Upper lobe of right lung (tissue), 1 donor: ENCODE measurements around the gene GRK3. TPM values are rescaled to one million over a fixed set of nuclear protein-coding genes. Genes with fewer than 3 reads are reported as not detected.

ENCODE experiments used
- ATAC-seq: fragments of 200-7000 bp; cut with Tn5 transposase; one replicate; pipeline ENCODE4 v1.9.1; 2020; ENCODE audit warnings: mild to moderate bottlenecking, moderate library complexity
- DNase-seq: peaks from one replicate; pipeline ENCODE4 v3.0.0-alpha.2; 2020
- H3K27ac ChIP-seq: fragments of 200-600 bp; one replicate; pipeline ENCODE4 v1.8.0; 2022
- H3K27me3 ChIP-seq: fragments of 200-600 bp; one replicate; pipeline ENCODE4 v1.8.0; 2022; ENCODE audit warnings: mild to moderate bottlenecking
- H3K36me3 ChIP-seq: fragments of 200-600 bp; one replicate; pipeline ENCODE4 v1.8.0; 2022
- H3K4me1 ChIP-seq: fragments of 200-600 bp; one replicate; pipeline ENCODE4 v1.8.0; 2022
- H3K4me3 ChIP-seq: fragments of 200-600 bp; one replicate; pipeline ENCODE4 v1.8.0; 2022; ENCODE audit warnings: mild to moderate bottlenecking
- H3K9me3 ChIP-seq: fragments of 200-600 bp; one replicate; pipeline ENCODE4 v1.8.0; 2022
- intact Hi-C: fragments of 100-400 bp; cut with DNase I; formaldehyde crosslinking; loops from one replicate; pipeline ENCODE4 v1.11.0; 2022
- total RNA-seq: library from RNA; stranded (reverse); fragmentation: NEBNext Ultra II Directional; extraction: Animal tissue kit (Norgen Biotek cat#: 25700); gene quantifications from one replicate; pipeline ENCODE4 v1.2.1, GENCODE V29; 2021
- TF ChIP-seq, protein P1 (sequence below): fragments of 200-600 bp; IDR thresholded peaks from one replicate; pipeline ENCODE4 v1.8.0; 2022; ENCODE audit warnings: antibody characterized with exemption
- donor health status: DM: no; HTN: yes; CAD: no; lungs with severe emphysema.

Gene GRK3
- total RNA-seq, 1 donor from 2014 or later: 26.0 TPM

DNA sequence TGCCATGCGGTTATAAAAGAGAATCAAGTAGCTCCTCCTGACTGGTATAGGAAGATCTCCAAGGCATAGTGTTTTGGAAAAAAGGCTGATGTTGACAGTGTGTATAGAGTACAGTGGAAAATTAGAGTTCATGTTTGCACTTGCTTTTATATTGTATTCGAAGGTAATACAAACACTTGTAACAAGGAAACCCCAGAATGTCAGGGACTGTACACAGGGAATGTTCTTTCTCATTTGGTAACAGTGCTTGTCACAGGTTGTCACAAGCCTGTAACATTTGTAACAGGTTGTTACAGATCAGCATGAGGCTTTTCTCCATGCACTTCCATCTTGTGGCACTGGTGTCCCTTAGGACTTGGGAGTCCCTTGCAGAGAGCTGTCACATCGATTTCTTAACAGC is 64.0 kb downstream of the GRK3 start:
- ATAC-seq: peak; percentile 79
- no peak for DNase-seq

DNA sequence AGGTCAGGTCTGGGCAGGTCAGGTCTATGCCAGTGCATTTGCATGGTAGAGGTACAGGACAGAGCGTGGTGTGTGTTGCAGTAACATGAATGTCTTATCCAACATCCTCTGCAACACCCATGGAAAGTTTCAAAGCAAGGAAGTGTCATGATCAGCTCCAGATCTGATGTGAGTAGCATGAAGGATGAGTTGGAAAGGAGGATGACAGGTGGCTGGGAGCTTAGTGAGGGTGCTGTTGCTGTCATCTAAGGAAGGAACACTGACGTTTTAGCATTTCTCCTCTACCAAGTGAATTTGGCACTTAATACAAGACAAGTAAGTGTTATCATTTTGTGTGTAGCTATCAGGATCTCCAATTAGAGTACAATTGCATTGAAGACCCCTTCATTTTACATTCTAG is 65.1 kb downstream of the GRK3 start:
- DNase-seq (no peak), ATAC-seq (no peak)
- H3K4me3 ChIP-seq: no peak overlapping the region
- intact Hi-C loops: no loop called here
- H3K9me3 ChIP-seq: no peaks in the 10 kb centered on the region
- H3K4me1 ChIP-seq: peaks cover 20% of the 10 kb centered on the region
- H3K36me3 ChIP-seq: no peaks in the 10 kb centered on the region
- no peaks in the 10 kb centered on the region for H3K27me3 ChIP-seq
- no peak overlapping the region for H3K27ac ChIP-seq
- TF ChIP-seq, protein P1, sequence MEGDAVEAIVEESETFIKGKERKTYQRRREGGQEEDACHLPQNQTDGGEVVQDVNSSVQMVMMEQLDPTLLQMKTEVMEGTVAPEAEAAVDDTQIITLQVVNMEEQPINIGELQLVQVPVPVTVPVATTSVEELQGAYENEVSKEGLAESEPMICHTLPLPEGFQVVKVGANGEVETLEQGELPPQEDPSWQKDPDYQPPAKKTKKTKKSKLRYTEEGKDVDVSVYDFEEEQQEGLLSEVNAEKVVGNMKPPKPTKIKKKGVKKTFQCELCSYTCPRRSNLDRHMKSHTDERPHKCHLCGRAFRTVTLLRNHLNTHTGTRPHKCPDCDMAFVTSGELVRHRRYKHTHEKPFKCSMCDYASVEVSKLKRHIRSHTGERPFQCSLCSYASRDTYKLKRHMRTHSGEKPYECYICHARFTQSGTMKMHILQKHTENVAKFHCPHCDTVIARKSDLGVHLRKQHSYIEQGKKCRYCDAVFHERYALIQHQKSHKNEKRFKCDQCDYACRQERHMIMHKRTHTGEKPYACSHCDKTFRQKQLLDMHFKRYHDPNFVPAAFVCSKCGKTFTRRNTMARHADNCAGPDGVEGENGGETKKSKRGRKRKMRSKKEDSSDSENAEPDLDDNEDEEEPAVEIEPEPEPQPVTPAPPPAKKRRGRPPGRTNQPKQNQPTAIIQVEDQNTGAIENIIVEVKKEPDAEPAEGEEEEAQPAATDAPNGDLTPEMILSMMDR: no peak

More for the DNA sequence above, 64.0 kb downstream of the GRK3 start:
- H3K27me3 ChIP-seq: no peaks in the 10 kb centered on the region
- H3K4me1 ChIP-seq: peaks cover 20% of the 10 kb centered on the region
- H3K27ac ChIP-seq: no peak overlapping the region
- no peak overlapping the region for H3K4me3 ChIP-seq
- H3K36me3 ChIP-seq: no peaks in the 10 kb centered on the region
- intact Hi-C loops: no loop called here
- no peaks in the 10 kb centered on the region for H3K9me3 ChIP-seq
- TF ChIP-seq, protein P1: no peak

GRCh38 chr22:25630447-25630846 is 66.0 kb downstream of the GRK3 start:
- H3K36me3 ChIP-seq: no peaks in the 10 kb centered on the region
- no peak for ATAC-seq
- intact Hi-C loops: no loop called here

DNA sequence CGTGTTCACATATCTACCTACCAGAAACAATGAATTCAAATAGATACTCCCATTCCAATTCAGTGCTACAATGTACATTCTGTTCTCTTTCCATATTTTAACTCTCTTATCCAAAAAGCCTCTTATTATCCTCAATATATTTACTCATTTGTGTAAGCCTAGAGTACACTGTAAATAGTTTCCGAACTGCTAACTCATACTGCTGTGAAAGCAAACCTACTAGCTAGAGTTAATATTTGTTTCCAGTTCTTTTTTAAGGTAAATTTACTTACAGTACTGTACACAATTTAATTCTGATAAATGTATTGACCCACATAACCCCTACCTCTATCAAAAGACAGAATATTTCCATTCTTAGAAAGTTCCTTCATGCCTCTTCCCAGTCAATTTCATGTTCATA is 71.8 kb downstream of the GRK3 start:
- no peaks in the 10 kb centered on the region for H3K36me3 ChIP-seq
- intact Hi-C loops: no loop called here
- H3K4me1 ChIP-seq: no peaks in the 10 kb centered on the region
- ATAC-seq (no peak), DNase-seq (no peak)
- no peaks in the 10 kb centered on the region for H3K9me3 ChIP-seq
- H3K27ac ChIP-seq: no peak overlapping the region
- no peaks in the 10 kb centered on the region for H3K27me3 ChIP-seq
- TF ChIP-seq, protein P1: no peak
- H3K4me3 ChIP-seq: no peak overlapping the region

More at GRCh38 chr22:25630447-25630846, 66.0 kb downstream of the GRK3 start:
- Histone ChIP-seq H3K9me3 (no peaks in the 10 kb centered on the region), H3K27ac (no peak overlapping the region), H3K27me3 (no peaks in the 10 kb centered on the region), H3K4me3 (no peak overlapping the region), H3K4me1 (peaks cover 20% of the 10 kb centered on the region)
- TF ChIP-seq, protein P1: no peak
- DNase-seq: no peak

DNA sequence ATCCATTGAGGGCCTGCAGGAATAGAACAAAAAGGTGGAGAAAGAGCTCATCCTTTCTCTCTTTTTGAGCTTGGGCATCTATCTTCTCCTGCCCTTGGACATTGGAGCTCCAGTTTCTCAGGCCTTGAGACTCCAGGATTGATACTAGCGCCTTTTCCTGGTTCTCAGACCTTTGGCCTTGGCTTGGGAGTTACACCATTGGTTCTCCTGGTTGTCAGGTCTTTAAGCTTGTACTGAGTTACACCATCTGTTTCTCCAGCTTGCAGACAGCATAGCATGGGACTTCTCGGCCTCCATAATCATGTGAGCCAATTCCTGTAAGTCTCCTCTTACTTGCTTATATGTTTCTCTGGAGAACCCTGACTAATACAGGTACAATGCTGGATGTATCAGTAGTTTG is 72.6 kb downstream of the GRK3 start:
- Histone ChIP-seq H3K4me3 (no peak overlapping the region), H3K36me3 (no peaks in the 10 kb centered on the region), H3K27me3 (no peaks in the 10 kb centered on the region), H3K9me3 (no peaks in the 10 kb centered on the region), H3K4me1 (no peaks in the 10 kb centered on the region), H3K27ac (no peak overlapping the region)
- TF ChIP-seq, protein P1: no peak
- ATAC-seq (no peak), DNase-seq (no peak)
- intact Hi-C loops: no loop called here

DNA sequence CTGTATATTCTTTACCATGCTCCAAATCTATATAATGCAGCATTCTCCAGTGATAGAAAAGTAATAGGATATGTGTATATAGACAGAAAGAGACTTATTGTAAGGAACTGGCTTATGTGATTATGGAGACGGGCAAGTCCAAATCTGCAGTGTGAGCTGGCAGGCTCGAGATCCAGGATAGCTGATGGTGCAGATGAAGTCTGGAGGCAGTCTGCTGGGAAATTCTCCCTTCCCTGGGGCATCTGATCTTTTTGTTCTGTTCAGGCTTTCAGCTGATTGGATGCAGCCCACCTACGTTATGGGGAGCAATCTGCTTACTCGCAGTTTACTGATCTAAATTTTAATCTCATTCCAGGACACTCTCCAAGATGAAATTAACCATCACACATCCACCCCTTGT is 73.2 kb downstream of the GRK3 start:
- Histone ChIP-seq H3K4me1 (no peaks in the 10 kb centered on the region), H3K4me3 (no peak overlapping the region), H3K27ac (no peak overlapping the region), H3K9me3 (no peaks in the 10 kb centered on the region), H3K36me3 (no peaks in the 10 kb centered on the region), H3K27me3 (no peaks in the 10 kb centered on the region)
- ATAC-seq: no peak
- intact Hi-C loops: no loop called here
- TF ChIP-seq, protein P1: no peak
- no peak for DNase-seq
